ENCODE data around the gene MSH5. TPM values are rescaled to one million over a fixed set of nuclear protein-coding genes. Genes with fewer than 3 reads are reported as not detected.
"Not testable (repeated sequence)": the region's sequence is repeated elsewhere in the genome, so short reads cannot be mapped to it uniquely, and the experiment has no call there.

Gene MSH5
- total RNA-seq, 3 donors from 2014 or later, result 14.1 to 29.9 (median 29.7) TPM

GRCh38 chr6:31785475-31785874, 45.7 kb downstream of the MSH5 start:
- intact Hi-C loops (cut with DNase I, micrococcal nuclease), result no loop called here
- Histone ChIP-seq H3K4me3 (no peak overlapping the region), H3K36me3 (ENCODE audit: low read depth) (peaks cover 3% of the 10 kb centered on the region), H3K9me3 (no peaks in the 10 kb centered on the region), H3K4me1 (ENCODE audit: low read depth) (no peaks in the 10 kb centered on the region)
- DNase-seq (no peak), ATAC-seq (no peak)
- TF ChIP-seq CTCF (IDR thresholded peaks at IDR 0.05), result no peak

- intact Hi-C loops (cut with DNase I, micrococcal nuclease), result no loop called here
- no peak overlapping the region for H3K4me3 ChIP-seq
- H3K4me1 ChIP-seq (ENCODE audit: low read depth), result peaks cover 15% of the 10 kb centered on the region
- H3K9me3 ChIP-seq, result no peaks in the 10 kb centered on the region
- ATAC-seq (no peak), DNase-seq (peak in 1 of 3 donors; percentile 72)
- peak; percentile 31 for TF ChIP-seq CTCF (IDR thresholded peaks at IDR 0.05)
- H3K36me3 ChIP-seq (ENCODE audit: low read depth), result peaks cover 5% of the 10 kb centered on the region
Measured at GRCh38 chr6:31791324-31792089, 51.7 kb downstream of the MSH5 start.

GRCh38 chr6:31792090-31792374, 52.2 kb downstream of the MSH5 start:
- Histone ChIP-seq H3K4me3 (no peak overlapping the region), H3K36me3 (ENCODE audit: low read depth) (peaks cover 5% of the 10 kb centered on the region)
- TF ChIP-seq CTCF (IDR thresholded peaks at IDR 0.05), result no peak

GRCh38 chr6:31792761-31793171, 53.0 kb downstream of the MSH5 start:
- no peak overlapping the region for H3K4me3 ChIP-seq
- intact Hi-C loops (cut with DNase I, micrococcal nuclease), result no loop called here
- peaks cover 15% of the 10 kb centered on the region for H3K4me1 ChIP-seq (ENCODE audit: low read depth)
- ATAC-seq (no peak), DNase-seq (no peak)
- H3K36me3 ChIP-seq (ENCODE audit: low read depth), result peaks cover 5% of the 10 kb centered on the region
- H3K9me3 ChIP-seq, result no peaks in the 10 kb centered on the region
- no peak for TF ChIP-seq CTCF (IDR thresholded peaks at IDR 0.05)

More at GRCh38 chr6:31792090-31792374, 52.2 kb downstream of the MSH5 start:
- H3K4me1 ChIP-seq (ENCODE audit: low read depth), result peaks cover 15% of the 10 kb centered on the region
- ATAC-seq (no peak), DNase-seq (no peak)
- no peaks in the 10 kb centered on the region for H3K9me3 ChIP-seq
- intact Hi-C loops (cut with DNase I, micrococcal nuclease), result no loop called here

GRCh38 chr6:31793927-31794245, 54.1 kb downstream of the MSH5 start:
- peaks cover 15% of the 10 kb centered on the region for H3K4me1 ChIP-seq (ENCODE audit: low read depth)
- DNase-seq; H3K9me3 ChIP-seq; intact Hi-C loops (cut with DNase I, micrococcal nuclease); H3K4me3 ChIP-seq; ATAC-seq; H3K36me3 ChIP-seq (ENCODE audit: low read depth): not testable (repeated sequence)

- Histone ChIP-seq H3K9me3 (no peaks in the 10 kb centered on the region), H3K4me3 (peak overlapping the region; percentile 75), H3K36me3 (ENCODE audit: low read depth) (peaks cover 5% of the 10 kb centered on the region), H3K4me1 (ENCODE audit: low read depth) (peaks cover 15% of the 10 kb centered on the region)
- intact Hi-C loops (cut with DNase I, micrococcal nuclease), result no loop called here
- no peak for DNase-seq
- no peak for TF ChIP-seq CTCF (IDR thresholded peaks at IDR 0.05)
- peak; percentile 13 for ATAC-seq
Measured at GRCh38 chr6:31794294-31794865, 54.6 kb downstream of the MSH5 start.

Measured in mucosa of descending colon (tissue), 3 donors.